H1 (cell line): ENCODE measurements around the gene STX5. TPM values are rescaled to one million over a fixed set of nuclear protein-coding genes. Genes with fewer than 3 reads are reported as not detected.

Experiments used
- CTCF ChIA-PET: fragments of 300-600 bp; sonication (Branson Sonifier 250); formaldehyde crosslinking; loops from one replicate; lab custom pipeline; 2021; ENCODE audit not compliant: partially characterized antibody; lab: Charles Lee
- POLR2A ChIA-PET: fragments of 300-600 bp; sonication (Branson Sonifier 250); formaldehyde crosslinking; loops from one replicate; lab custom pipeline; 2021; ENCODE audit warnings: inconsistent platforms; ENCODE audit not compliant: partially characterized antibody; lab: Charles Lee
- DNase-seq, 2 experiments: peaks; one replicate each; pipeline versions ENCODE4 v3.0.0 to v3.0.0-alpha.2; 2010 to 2022; ENCODE audit warnings: low spot score in 2 of 2, low read depth in 1 of 2, mixed read lengths in 1 of 2
- FAIRE-seq: peaks from 2 replicates; lab custom pipeline; 2011; peaks lifted over from hg19 to GRCh38; lab: Jason Lieb, UNC
- H2AFZ ChIP-seq: 2 replicates; pipeline ENCODE4 v1.8.1; 2012; ENCODE audit warnings: low read length, inconsistent platforms
- H2AK5ac ChIP-seq: 2 replicates; pipeline ENCODE4 v1.6.1; 2013; ENCODE audit warnings: low read depth, low read length
- H2BK120ac ChIP-seq: replicated peaks from 2 replicates; pipeline ENCODE3; 2013; ENCODE audit warnings: low read depth, low read length, inconsistent platforms
- H2BK12ac ChIP-seq: 2 replicates; pipeline ENCODE4 v1.6.1; 2013; ENCODE audit warnings: low read depth, low read length
- H2BK15ac ChIP-seq: 2 replicates; pipeline ENCODE4 v1.6.1; 2013; ENCODE audit warnings: low read length
- H2BK20ac ChIP-seq: 2 replicates; pipeline ENCODE4 v1.6.1; 2013; ENCODE audit warnings: low read length
- H2BK5ac ChIP-seq: 2 replicates; pipeline ENCODE4 v1.6.1; 2013; ENCODE audit warnings: low read depth, low read length
- H3K14ac ChIP-seq: 2 replicates; pipeline ENCODE4 v1.6.1; 2013; ENCODE audit warnings: inconsistent platforms; ENCODE audit not compliant: insufficient read length
- H3K18ac ChIP-seq: 2 replicates; pipeline ENCODE4 v1.6.1; 2013; ENCODE audit warnings: low read length; ENCODE audit errors: extremely low read depth
- H3K23ac ChIP-seq: 2 replicates; pipeline ENCODE4 v1.6.1; 2013; ENCODE audit warnings: inconsistent platforms; ENCODE audit not compliant: insufficient read length
- H3K23me2 ChIP-seq: 2 replicates; pipeline ENCODE4 v1.6.1; 2013; ENCODE audit warnings: low read depth, low read length
- H3K27ac ChIP-seq: 2 replicates; pipeline ENCODE4 v1.6.1; 2011; ENCODE audit warnings: low read depth, low read length, inconsistent platforms
- H3K27me3 ChIP-seq, 4 experiments: replicated peaks in 1 of 4; 1 replicate in 1 of 4; 2 replicates in 3 of 4; pipeline versions ENCODE4 v1.6.1 to v1.8.1; 2011 to 2013; ENCODE audit warnings: low read length in 3 of 4, mild to moderate bottlenecking in 3 of 4, inconsistent platforms in 2 of 4, mixed read lengths in 2 of 4, moderate library complexity in 1 of 4; ENCODE audit not compliant: control insufficient read depth in 3 of 4, insufficient read depth in 3 of 4; ENCODE audit errors: extremely low read depth in 1 of 4
- H3K36me3 ChIP-seq, 4 experiments: 2 replicates each; pipeline versions ENCODE4 v1.6.1 to v1.8.1; 2011 to 2013; ENCODE audit warnings: mild to moderate bottlenecking in 4 of 4, low read length in 3 of 4, moderate library complexity in 2 of 4, control low read depth in 1 of 4, inconsistent platforms in 1 of 4; ENCODE audit not compliant: insufficient read depth in 4 of 4, control insufficient read depth in 2 of 4
- H3K4ac ChIP-seq: replicated peaks from 2 replicates; pipeline ENCODE3; 2013; ENCODE audit warnings: low read length, low read depth, mixed read lengths, inconsistent platforms; ENCODE audit not compliant: insufficient read length
- H3K4me1 ChIP-seq, 4 experiments: replicated peaks in 1 of 4; 1 replicate in 1 of 4; 2 replicates in 3 of 4; pipeline versions ENCODE4 v1.6.1 to v1.8.1; 2011 to 2013; ENCODE audit warnings: low read length in 3 of 4, inconsistent platforms in 2 of 4, mixed read lengths in 1 of 4; ENCODE audit not compliant: insufficient read depth in 4 of 4, control insufficient read depth in 3 of 4
- H3K4me2 ChIP-seq, 2 experiments: 2 replicates each; pipeline versions ENCODE4 v1.6.1 to v1.8.1; 2011 to 2013; ENCODE audit warnings: low read depth in 2 of 2, low read length in 2 of 2, control low read depth in 1 of 2, inconsistent platforms in 1 of 2, mild to moderate bottlenecking in 1 of 2; ENCODE audit not compliant: insufficient read depth in 1 of 2
- H3K4me3 ChIP-seq, 4 experiments: fragments of 200-600, 300-600 bp in 1 of 4; sonication (generic), shearing (Covaris generic), sonication (Bioruptor Twin) in 1 of 4; 2 replicates each; pipeline versions ENCODE4 v1.5.1 to v1.8.1; 2011 to 2016; ENCODE audit warnings: low read length in 4 of 4, low read depth in 3 of 4, control low read depth in 2 of 4, inconsistent platforms in 2 of 4, mild to moderate bottlenecking in 2 of 4, mixed read lengths in 1 of 4, moderate library complexity in 1 of 4; ENCODE audit not compliant: insufficient read depth in 2 of 4; ENCODE audit errors: extremely low read depth in 1 of 4
- H3K56ac ChIP-seq: replicated peaks from 2 replicates; pipeline ENCODE3; 2013; ENCODE audit warnings: low read depth, mild to moderate bottlenecking, mixed read lengths, low read length, inconsistent platforms; ENCODE audit not compliant: insufficient read length
- H3K79me1 ChIP-seq: 2 replicates; pipeline ENCODE4 v1.6.1; 2013; ENCODE audit warnings: low read depth, low read length, control low read depth
- H3K79me2 ChIP-seq, 2 experiments: 2 replicates each; pipeline versions ENCODE4 v1.6.1 to v1.8.1; 2012 to 2013; ENCODE audit warnings: low read length in 2 of 2, mild to moderate bottlenecking in 2 of 2, inconsistent platforms in 1 of 2; ENCODE audit not compliant: insufficient read depth in 2 of 2, control insufficient read depth in 1 of 2
- H3K9ac ChIP-seq, 4 experiments: replicated peaks in 1 of 4; 1 replicate in 1 of 4; 2 replicates in 3 of 4; pipeline versions ENCODE4 v1.6.1 to v1.8.1; 2011 to 2013; ENCODE audit warnings: low read depth in 3 of 4, low read length in 3 of 4, control low read depth in 2 of 4, mild to moderate bottlenecking in 2 of 4, moderate library complexity in 2 of 4, inconsistent platforms in 1 of 4; ENCODE audit errors: extremely low read depth in 1 of 4
- H3K9me3 ChIP-seq, 2 experiments: 2 replicates each; pipeline versions ENCODE4 v1.6.1 to v1.8.1; 2012 to 2013; ENCODE audit warnings: mild to moderate bottlenecking in 2 of 2, moderate library complexity in 2 of 2, control low read depth in 1 of 2, inconsistent platforms in 1 of 2, low read depth in 1 of 2, low read length in 1 of 2, mixed read lengths in 1 of 2; ENCODE audit not compliant: insufficient read depth in 2 of 2
- H4K20me1 ChIP-seq, 2 experiments: replicated peaks in 1 of 2; 2 replicates each; pipeline versions ENCODE3 to v1.8.1; 2011 to 2013; ENCODE audit warnings: inconsistent platforms in 2 of 2, low read length in 2 of 2, mild to moderate bottlenecking in 1 of 2; ENCODE audit not compliant: insufficient read depth in 2 of 2, control insufficient read depth in 1 of 2
- H4K5ac ChIP-seq: 2 replicates; pipeline ENCODE4 v1.6.1; 2013; ENCODE audit warnings: low read length, low read depth, mixed read lengths, inconsistent platforms; ENCODE audit not compliant: insufficient read length
- H4K8ac ChIP-seq: 2 replicates; pipeline ENCODE4 v1.8.0; 2013; ENCODE audit warnings: mild to moderate bottlenecking, moderate library complexity, low read length, inconsistent platforms; ENCODE audit not compliant: insufficient read depth; ENCODE audit errors: extremely low read depth
- H4K91ac ChIP-seq: replicated peaks from 2 replicates; pipeline ENCODE3; 2013; ENCODE audit warnings: low read length, mixed read lengths, inconsistent platforms; ENCODE audit not compliant: insufficient read length
- BACH1 ChIP-seq: IDR thresholded peaks from 2 replicates; pipeline ENCODE4 v1.6.1; 2012; ENCODE audit warnings: low read length, improper control_type of control experiment
- CHD2 ChIP-seq: IDR thresholded peaks from 2 replicates; pipeline ENCODE4 v1.6.1; 2012; ENCODE audit warnings: low read length, improper control_type of control experiment
- GTF2F1 ChIP-seq: IDR thresholded peaks from 2 replicates; pipeline ENCODE4 v1.6.1; 2012; ENCODE audit warnings: low read depth, low read length, improper control_type of control experiment, borderline replicate concordance
- NRF1 ChIP-seq: IDR thresholded peaks from 2 replicates; pipeline ENCODE4 v1.6.1; 2011; ENCODE audit warnings: mild to moderate bottlenecking, low read depth, low read length, improper control_type of control experiment
- RXRA ChIP-seq: IDR thresholded peaks from 2 replicates; pipeline ENCODE4 v1.6.1; 2011; ENCODE audit warnings: low read depth, mild to moderate bottlenecking, low read length, moderate library complexity; ENCODE audit not compliant: insufficient read depth
- SAP30 ChIP-seq: fragments of 300-600 bp; sonication (generic); IDR thresholded peaks from 2 replicates; pipeline ENCODE4 v1.7.1; 2012; ENCODE audit warnings: low read length, moderate library complexity, mild to moderate bottlenecking, inconsistent platforms; ENCODE audit not compliant: insufficient read depth, insufficient replicate concordance
- TAF7 ChIP-seq: optimal IDR thresholded peaks from 2 replicates; pipeline ENCODE3; 2011; ENCODE audit warnings: low read depth, mild to moderate bottlenecking, inconsistent platforms, low read length, moderate library complexity, borderline replicate concordance
- TCF12 ChIP-seq: IDR thresholded peaks from 2 replicates; pipeline ENCODE4 v1.6.1; 2011; ENCODE audit warnings: low read depth, mild to moderate bottlenecking, low read length
- WGBS, 2 experiments: shearing (Covaris generic) in 1 of 2; methylation state at CpG; one replicate each; pipeline versions ENCODE4 v1.1.6 to v1.1.7; 2013 to 2015; ENCODE audit warnings: low lambda C conversion rate in 2 of 2, mixed read lengths in 2 of 2, inconsistent platforms in 1 of 2, low coverage in 1 of 2, missing lambda C conversion rate in 1 of 2; ENCODE audit not compliant: insufficient replicate concordance in 2 of 2, insufficient coverage in 1 of 2, insufficient read length in 1 of 2; ENCODE audit errors: extremely low coverage in 1 of 2, missing lambda C conversion rate in 1 of 2; 5-methylcytosine and 5-hydroxymethylcytosine counted together
- polyA plus RNA-seq, 7 experiments: library from polyadenylated mRNA; depleted of rRNA in 3 of 7; stranded (reverse) in 5 of 7; unstranded in 2 of 7; fragments of >200 nt in 5 of 7; fragments of 200-250 nt in 2 of 7; gene quantifications; 1 replicate in 5 of 7; 2 replicates in 1 of 7; 4 replicates in 1 of 7; pipeline versions ENCODE4 v1.2.1 to v1.2.3, GENCODE V29; 2011 to 2013; ENCODE audit warnings: missing spikeins in 2 of 7, mixed read lengths in 2 of 7
- total RNA-seq: library from RNA; stranded (reverse); fragmentation: NEBNext Ultra II Directional; extraction: Animal tissue kit (Norgen Biotek cat#: 25700); gene quantifications from 2 replicates; pipeline ENCODE4 v1.2.1, GENCODE V29; 2021
- TF ChIP-seq, protein P1 (sequence below): IDR thresholded peaks from 2 replicates; pipeline ENCODE4 v1.6.1; 2011; ENCODE audit warnings: low read depth, mild to moderate bottlenecking, low read length; ENCODE audit not compliant: insufficient read depth

STX5 gene
- total and polyA plus RNA-seq, 2 of the 8 experiments (the other 6 are each of a cell fraction or from before 2014, with no cell fraction given): 24.2 to 28.5 TPM

DNA sequence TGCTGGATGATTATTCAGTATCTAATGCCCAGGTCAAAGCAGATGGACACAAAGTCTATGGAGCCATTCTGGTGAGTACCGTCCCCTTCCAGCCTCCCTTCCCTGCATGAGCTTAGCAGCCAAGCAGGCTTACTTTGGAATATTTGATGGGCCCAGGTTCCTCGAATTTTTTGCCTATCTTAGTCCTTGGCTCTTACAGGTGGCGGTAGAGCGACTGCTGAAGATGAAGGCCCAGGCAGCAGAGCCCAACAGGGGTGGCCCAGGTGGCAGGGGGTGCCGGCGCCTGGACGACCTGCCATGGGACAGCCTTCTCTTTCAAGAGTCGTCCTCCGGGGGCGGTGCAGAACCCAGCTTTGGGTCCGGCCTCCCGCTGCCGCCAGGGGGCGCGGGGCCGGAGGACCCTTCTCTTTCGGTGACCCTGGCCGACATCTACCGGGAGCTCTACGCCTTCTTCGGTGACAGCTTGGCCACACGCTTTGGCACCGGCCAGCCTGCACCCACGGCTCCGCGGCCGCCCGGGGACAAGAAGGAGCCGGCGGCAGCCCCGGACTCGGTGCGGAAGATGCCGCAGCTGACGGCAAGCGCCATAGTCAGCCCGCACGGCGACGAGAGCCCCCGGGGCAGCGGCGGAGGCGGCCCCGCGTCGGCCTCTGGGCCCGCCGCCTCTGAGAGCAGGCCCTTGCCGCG, 45.4 kb downstream of the STX5 start:
- Histone ChIP-seq H3K9me3 (no peaks in the 10 kb centered on the region), H3K4ac (no peak overlapping the region), H2BK12ac (no peak overlapping the region), H3K4me2 (peak overlapping the region; percentile 69 to 73), H2AK5ac (no peak overlapping the region), H3K27me3 (no peaks in the 10 kb centered on the region), H4K5ac (no peak overlapping the region), H2BK15ac (no peak overlapping the region; the same call in 1 of the 2 replicates), H3K23me2 (no peaks in the 10 kb centered on the region; the same call in 1 of the 2 replicates), H3K27ac (peak overlapping the region; percentile 69; the same call in 1 of the 2 replicates), H4K20me1 (peaks cover 0 to 3% of the 10 kb centered on the region in 2 experiments), H3K56ac (no peak overlapping the region), H3K4me1 (peaks cover 0 to 6% (median 2%) of the 10 kb centered on the region in 4 experiments; a peak in 4 of 7 replicates), H2BK5ac (0 out of 2 replicates have a peak overlapping the region, but pooled peaks have one; percentile 98), H3K14ac (no peak overlapping the region), H3K36me3 (peaks cover 2 to 24% (median 16%) of the 10 kb centered on the region in 4 experiments; a peak in 7 of 8 replicates), H2AFZ (no peak overlapping the region), H4K91ac (no peak overlapping the region), H2BK120ac (no peak overlapping the region), H3K4me3 (peak overlapping the region; percentile 77 to 97 (median 90)), H3K9ac (peak overlapping the region in 3 of 4 experiments; percentile 82 to 92 (median 83); a peak in 5 of 7 replicates), H3K18ac (no peak overlapping the region; the same call in 1 of the 2 replicates), H4K8ac (no peak overlapping the region), H3K79me2 (peaks cover 0 to 30% of the 10 kb centered on the region in 2 experiments; a peak in 2 of 4 replicates), H3K23ac (no peak overlapping the region), H3K79me1 (peaks cover 7% of the 10 kb centered on the region; the same call in 1 of the 2 replicates), H2BK20ac (no peak overlapping the region)
- POLR2A ChIA-PET: interaction anchor here (0.7 to 15.9 kb wide), 32 partner anchors 9 to 237 kb away, joined by 3 to 251 read pairs (median 8); partner anchors contain the start of genes C11orf98, CSKMT, HNRNPUL2 and INTS5
- CTCF ChIA-PET: interaction anchor here (0.6 to 6.4 kb wide), 41 partner anchors 10 to 115 kb away, joined by 3 to 94 read pairs (median 4); partner anchors contain the start of genes HNRNPUL2, LBHD1, NXF1 and TAF6L
- 6% methylated on average over 51 of the region's 51 CpGs; no CpG with 5 or more reads in 1 of the 2 experiments for WGBS, 2 experiments
- DNase-seq (peak; percentile 64 to 97), FAIRE-seq (no peak)
- TF ChIP-seq, protein P1, sequence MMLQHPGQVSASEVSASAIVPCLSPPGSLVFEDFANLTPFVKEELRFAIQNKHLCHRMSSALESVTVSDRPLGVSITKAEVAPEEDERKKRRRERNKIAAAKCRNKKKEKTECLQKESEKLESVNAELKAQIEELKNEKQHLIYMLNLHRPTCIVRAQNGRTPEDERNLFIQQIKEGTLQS: 0 out of 2 replicates have a peak, but pooled peaks have one; percentile 52
- TF ChIP-seq NRF1: no peak
- TF ChIP-seq SAP30: no peak
- peak; percentile 74; the same call in 1 of the 2 replicates for TF ChIP-seq TCF12
- no peak for TF ChIP-seq BACH1
- no peak for TF ChIP-seq CHD2
- TF ChIP-seq GTF2F1: no peak
- no peak for TF ChIP-seq RXRA
- peak; percentile 92 for TF ChIP-seq TAF7
